H1 (cell line): ENCODE data around the gene C4orf46.

Experiments used
- CTCF ChIP-seq, 3 experiments: IDR thresholded peaks; 1 replicate in 2 of 3; 2 replicates in 1 of 3; pipeline versions ENCODE4 v1.5.1 to v1.6.1; 2011; ENCODE audit warnings: low read length in 3 of 3, mild to moderate bottlenecking in 3 of 3, inconsistent platforms in 2 of 3, low read depth in 1 of 3, moderate library complexity in 1 of 3; ENCODE audit not compliant: insufficient read depth in 1 of 3; ENCODE audit errors: control extremely low read depth in 1 of 3
- KDM1A ChIP-seq: fragments of 200-600, 300-600 bp; sonication (generic); IDR thresholded peaks from 2 replicates; pipeline ENCODE4 v1.7.1; 2016; ENCODE audit warnings: mild to moderate bottlenecking, low read length, borderline replicate concordance
- POLR2A ChIP-seq, 2 experiments: IDR thresholded peaks; 1 replicate in 1 of 2; 2 replicates in 1 of 2; pipeline ENCODE4 v1.6.1; 2011; ENCODE audit warnings: low read depth in 2 of 2, low read length in 2 of 2, mild to moderate bottlenecking in 2 of 2; ENCODE audit errors: control extremely low read depth in 1 of 2
- POLR2AphosphoS5 ChIP-seq: IDR thresholded peaks from 2 replicates; pipeline ENCODE4 v1.6.1; 2011; ENCODE audit warnings: low read depth, low read length
- RFX5 ChIP-seq: IDR thresholded peaks from 2 replicates; pipeline ENCODE4 v1.6.1; 2011; ENCODE audit warnings: low read depth, low read length, improper control_type of control experiment, borderline replicate concordance
- SIX5 ChIP-seq: IDR thresholded peaks from 2 replicates; pipeline ENCODE4 v1.6.1; 2011; ENCODE audit warnings: mild to moderate bottlenecking, low read depth, low read length
- TF ChIP-seq, protein P1 (sequence below): IDR thresholded peaks from 2 replicates; pipeline ENCODE4 v1.6.1; 2012; ENCODE audit warnings: low read length, inconsistent platforms

DNA sequence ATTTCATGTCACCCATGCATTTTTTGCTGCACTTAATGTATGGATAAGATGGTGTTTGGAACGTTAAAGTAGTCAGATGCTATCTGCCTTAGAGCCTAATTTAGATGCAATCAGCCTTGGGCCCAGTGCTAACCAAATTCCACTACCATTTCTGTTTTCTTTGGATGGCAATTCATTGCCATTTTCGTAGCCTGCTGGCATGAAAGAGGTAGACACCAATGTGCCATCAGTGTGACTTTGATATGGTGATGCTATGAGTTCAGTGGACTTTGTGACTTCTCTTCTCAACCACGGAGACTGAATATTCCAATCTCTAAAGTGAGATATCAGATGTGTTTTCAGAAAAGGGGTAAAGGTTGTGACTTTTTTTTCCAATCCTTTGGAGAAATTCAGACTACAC, 1.9 kb upstream of the C4orf46 start:
- TF ChIP-seq RFX5 (no peak), CTCF (IDR thresholded peaks at IDR 0.05; ENCODE audit: control extremely low read depth in 1 of 3, insufficient read depth in 1 of 3, low read depth in 1 of 3, low read length in 3 of 3) (no peak), SIX5 (no peak), POLR2AphosphoS5 (no peak), POLR2A (IDR thresholded peaks at IDR 0.05; ENCODE audit: control extremely low read depth in 1 of 2, low read depth in 2 of 2, low read length in 2 of 2) (no peak), KDM1A (no peak)
- TF ChIP-seq, protein P1, sequence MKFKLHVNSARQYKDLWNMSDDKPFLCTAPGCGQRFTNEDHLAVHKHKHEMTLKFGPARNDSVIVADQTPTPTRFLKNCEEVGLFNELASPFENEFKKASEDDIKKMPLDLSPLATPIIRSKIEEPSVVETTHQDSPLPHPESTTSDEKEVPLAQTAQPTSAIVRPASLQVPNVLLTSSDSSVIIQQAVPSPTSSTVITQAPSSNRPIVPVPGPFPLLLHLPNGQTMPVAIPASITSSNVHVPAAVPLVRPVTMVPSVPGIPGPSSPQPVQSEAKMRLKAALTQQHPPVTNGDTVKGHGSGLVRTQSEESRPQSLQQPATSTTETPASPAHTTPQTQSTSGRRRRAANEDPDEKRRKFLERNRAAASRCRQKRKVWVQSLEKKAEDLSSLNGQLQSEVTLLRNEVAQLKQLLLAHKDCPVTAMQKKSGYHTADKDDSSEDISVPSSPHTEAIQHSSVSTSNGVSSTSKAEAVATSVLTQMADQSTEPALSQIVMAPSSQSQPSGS: no peak
